GM12865 (cell line): Measurements from ENCODE around the gene LIPT2.
A peak's percentile ranks its signal among the peaks of the same experiment; 100 is the strongest.
"Not testable (repeated sequence)": the region's sequence is repeated elsewhere in the genome, so short reads cannot be mapped to it uniquely, and the experiment has no call there.

Experiments used
- DNase-seq: peaks from one replicate; pipeline ENCODE4 v3.0.0; 2010; ENCODE audit warnings: low read depth
- H3K4me3 ChIP-seq: 2 replicates; pipeline ENCODE4 v1.5.1; 2011; ENCODE audit warnings: mild to moderate bottlenecking, low read depth, low read length, control low read depth
- CTCF ChIP-seq: IDR thresholded peaks from 2 replicates; pipeline ENCODE4 v1.5.1; 2011; ENCODE audit warnings: low read length, control low read depth, low read depth, inconsistent platforms; ENCODE audit not compliant: insufficient read depth; ENCODE audit errors: missing control alignments

The LIPT2 gene

GRCh38 chr11:74492974-74493790 is at the start of gene LIPT2:
Gene LIPT2 (minus strand): TSS chr11:74493724. CDS start chr11:74493703, 21 bp downstream.
- no peak for TF ChIP-seq CTCF
- peak within 1 kb of the TSS; percentile 85 for H3K4me3 ChIP-seq
- peak; percentile 99 for DNase-seq

GRCh38 chr11:74541466-74541865 is 47.9 kb upstream of the LIPT2 start:
- TF ChIP-seq CTCF = no peak
- no peak for DNase-seq
- no peak overlapping the region for H3K4me3 ChIP-seq

- no peak for DNase-seq
- TF ChIP-seq CTCF = no peak
- no peak overlapping the region for H3K4me3 ChIP-seq
Observed at GRCh38 chr11:74540270-74540669, 46.7 kb upstream of the LIPT2 start.

GRCh38 chr11:74538680-74539079 is 45.2 kb upstream of the LIPT2 start:
- H3K4me3 ChIP-seq = no peak overlapping the region
- DNase-seq = no peak
- TF ChIP-seq CTCF = no peak

GRCh38 chr11:74535371-74536160 is 42.0 kb upstream of the LIPT2 start:
- no peak for DNase-seq
- no peak for TF ChIP-seq CTCF
- no peak overlapping the region for H3K4me3 ChIP-seq

GRCh38 chr11:74534946-74535275 is 41.4 kb upstream of the LIPT2 start:
- H3K4me3 ChIP-seq = not testable (repeated sequence)

GRCh38 chr11:74534216-74534945 is 40.9 kb upstream of the LIPT2 start:
- DNase-seq = no peak
- H3K4me3 ChIP-seq = no peak overlapping the region
- no peak for TF ChIP-seq CTCF

More at GRCh38 chr11:74534946-74535275, 41.4 kb upstream of the LIPT2 start:
- DNase-seq = peak; percentile 6
